Left ventricle myocardium superior (tissue), 1 donor: Measurements from ENCODE around the gene XPNPEP2. TPM values are rescaled to one million over a fixed set of nuclear protein-coding genes. Genes with fewer than 3 reads are reported as not detected.

Experiments used
- ATAC-seq: fragments of 200-7000 bp; cut with Tn5 transposase; one replicate; pipeline ENCODE4 v1.9.1; 2020; ENCODE audit warnings: mild to moderate bottlenecking, moderate library complexity
- DNase-seq: peaks from one replicate; pipeline ENCODE4 v3.0.0-alpha.2; 2020
- intact Hi-C: fragments of 100-400 bp; cut with micrococcal nuclease; formaldehyde crosslinking; loops from one replicate; pipeline ENCODE4 v1.11.0; 2022
- total RNA-seq: library from RNA; stranded (reverse); fragmentation: NEBNext Ultra II Directional; extraction: Animal tissue kit (Norgen Biotek cat#: 25700); gene quantifications from one replicate; pipeline ENCODE4 v1.2.1, GENCODE V29; 2021
- donor health status: DM: no; HTN: yes; CAD: no; lungs with severe emphysema.

XPNPEP2 gene
- total RNA-seq, 1 donor from 2014 or later: 0.92 TPM

GRCh38 chrX:129744861-129745321, 6.1 kb downstream of the XPNPEP2 start:
- intact Hi-C loops: no loop called here
- ATAC-seq: no peak
- DNase-seq: no peak

GRCh38 chrX:129746557-129747470, 8.0 kb downstream of the XPNPEP2 start:
- no peak for ATAC-seq
- intact Hi-C loops: no loop called here

GRCh38 chrX:129747533-129747932, 8.8 kb downstream of the XPNPEP2 start:
- ATAC-seq (no peak), DNase-seq (no peak)
- intact Hi-C loops: no loop called here

More at GRCh38 chrX:129746557-129747470, 8.0 kb downstream of the XPNPEP2 start:
- no peak for DNase-seq

- ATAC-seq: peak; percentile 92
- no peak for DNase-seq
- intact Hi-C loops: no loop called here
These were observed 9.5 kb downstream of the XPNPEP2 start for GRCh38 chrX:129748305-129748704.

GRCh38 chrX:129749069-129749468, 10.3 kb downstream of the XPNPEP2 start:
- peak; percentile 73 for ATAC-seq
- intact Hi-C loops: no loop called here
- no peak for DNase-seq

GRCh38 chrX:129750971-129751370, 12.2 kb downstream of the XPNPEP2 start:
- intact Hi-C loops: no loop called here
- DNase-seq (no peak), ATAC-seq (no peak)

GRCh38 chrX:129754056-129755024, 15.6 kb downstream of the XPNPEP2 start:
- intact Hi-C loops: no loop called here
- ATAC-seq (no peak), DNase-seq (no peak)

GRCh38 chrX:129755779-129756650, 17.2 kb downstream of the XPNPEP2 start:
- ATAC-seq (peak; percentile 12), DNase-seq (no peak)

GRCh38 chrX:129759576-129760061, 20.8 kb downstream of the XPNPEP2 start:
- intact Hi-C loops: no loop called here
- DNase-seq (peak; percentile 62), ATAC-seq (peak; percentile 75)

More at GRCh38 chrX:129755779-129756650, 17.2 kb downstream of the XPNPEP2 start:
- intact Hi-C loops: no loop called here

GRCh38 chrX:129760155-129760554, 21.4 kb downstream of the XPNPEP2 start:
- ATAC-seq (no peak), DNase-seq (no peak)
- intact Hi-C loops: no loop called here

GRCh38 chrX:129760981-129761380, 22.2 kb downstream of the XPNPEP2 start:
- DNase-seq: no peak
- intact Hi-C loops: no loop called here
- no peak for ATAC-seq

GRCh38 chrX:129761596-129761995, 22.8 kb downstream of the XPNPEP2 start:
- DNase-seq: no peak
- intact Hi-C loops: no loop called here
- ATAC-seq: no peak

- DNase-seq (no peak), ATAC-seq (no peak)
- intact Hi-C loops: no loop called here
These were observed 23.7 kb downstream of the XPNPEP2 start for GRCh38 chrX:129762448-129762847.

GRCh38 chrX:129763666-129764065, 24.9 kb downstream of the XPNPEP2 start:
- intact Hi-C loops: no loop called here
- DNase-seq (no peak), ATAC-seq (no peak)

GRCh38 chrX:129768186-129768585, 29.4 kb downstream of the XPNPEP2 start:
- no peak for DNase-seq

GRCh38 chrX:129768586-129769466, 30.0 kb downstream of the XPNPEP2 start:
- DNase-seq (no peak), ATAC-seq (no peak)
- intact Hi-C loops: no loop called here

More at GRCh38 chrX:129768186-129768585, 29.4 kb downstream of the XPNPEP2 start:
- no peak for ATAC-seq
- intact Hi-C loops: no loop called here

GRCh38 chrX:129769467-129770154, 30.8 kb downstream of the XPNPEP2 start:
- intact Hi-C loops: no loop called here
- no peak for DNase-seq
- no peak for ATAC-seq
